HepG2 (cell line): ENCODE results near the gene SMCHD1. TPM values are rescaled to one million over a fixed set of nuclear protein-coding genes. Genes with fewer than 3 reads are reported as not detected.

Experiments
- ATAC-seq: fragments of 200-7000 bp; cut with Tn5 transposase; 3 replicates; pipeline ENCODE4 v1.9.1; 2020; ENCODE audit warnings: mild to moderate bottlenecking, moderate library complexity
- Bru-seq: library from RNA; stranded (reverse); fragments of 400-500 nt; gene quantifications from one replicate; lab custom pipeline; 2021; lab: Mats Ljungman, UMichigan
- BruChase-seq, 2 experiments: library from RNA; stranded (reverse); fragments of 400-500 nt; gene quantifications; one replicate each; lab custom pipeline; 2021; lab: Mats Ljungman, UMichigan
- BruUV-seq: library from RNA; stranded (reverse); fragments of 400-500 nt; replicated peaks from 2 replicates; lab custom pipeline; 2021; lab: Mats Ljungman, UMichigan
- CTCF ChIA-PET: fragments of 300-600 bp; formaldehyde crosslinking; extraction: SDS; loops from one replicate; lab custom pipeline; 2021; ENCODE audit warnings: low total read pairs, inconsistent platforms, low intra/inter-chr PET ratio; lab: Yijun Ruan, JAX
- POLR2A ChIA-PET: fragments of 350-600 bp; sonication (Branson Sonifier 250); formaldehyde crosslinking; loops from one replicate; lab custom pipeline; 2020; ENCODE audit warnings: antibody characterized with exemption, inconsistent platforms; lab: Yijun Ruan, JAX
- DNase-seq: peaks from one replicate; pipeline ENCODE4 v3.0.0-alpha.2; 2015; ENCODE audit warnings: low spot score
- FAIRE-seq: peaks from 3 replicates; lab custom pipeline; 2011; peaks lifted over from hg19 to GRCh38; lab: Jason Lieb, UNC
- H2AFZ ChIP-seq: one replicate; pipeline ENCODE4 v1.6.1; 2011; ENCODE audit warnings: low read length, inconsistent platforms
- H3K27ac ChIP-seq: fragments of 300-600 bp; 3 replicates; pipeline ENCODE4 v1.8.0; 2011; ENCODE audit warnings: mixed run types, mild to moderate bottlenecking, mixed read lengths, low read length, inconsistent platforms; ENCODE audit not compliant: insufficient read depth; ENCODE audit errors: extremely low read length
- H3K27me3 ChIP-seq, 2 experiments: fragments of 200-600 bp in 1 of 2; 2 replicates in 1 of 2; 3 replicates in 1 of 2; pipeline versions ENCODE4 v1.6.0 to v1.8.0; 2011; ENCODE audit warnings: low read length in 2 of 2, mild to moderate bottlenecking in 2 of 2, moderate library complexity in 2 of 2, inconsistent platforms in 1 of 2; ENCODE audit not compliant: insufficient read depth in 2 of 2, control insufficient read depth in 1 of 2
- H3K36me3 ChIP-seq, 2 experiments: fragments of 200-600 bp in 1 of 2; replicated peaks in 1 of 2; 2 replicates in 1 of 2; 3 replicates in 1 of 2; pipeline versions ENCODE4 v1.5.1 to v1.8.0; 2011; ENCODE audit warnings: low read length in 2 of 2, inconsistent platforms in 1 of 2; ENCODE audit not compliant: insufficient read depth in 2 of 2, control insufficient read depth in 1 of 2
- H3K4me1 ChIP-seq: 2 replicates; pipeline ENCODE4 v1.5.1; 2012; ENCODE audit warnings: low read length, inconsistent platforms; ENCODE audit not compliant: insufficient read depth
- H3K4me2 ChIP-seq: 2 replicates; pipeline ENCODE4 v1.6.0; 2011; ENCODE audit warnings: low read depth, low read length, inconsistent platforms
- H3K4me3 ChIP-seq, 3 experiments: fragments of 200-600 bp in 1 of 3; sonication (generic), shearing (Covaris generic) in 1 of 3; replicated peaks in 1 of 3; 2 replicates each; pipeline ENCODE4 v1.5.1; 2011 to 2016; ENCODE audit warnings: low read length in 3 of 3, inconsistent platforms in 2 of 3, low read depth in 2 of 3, mild to moderate bottlenecking in 2 of 3, control low read depth in 1 of 3, mixed read lengths in 1 of 3; ENCODE audit not compliant: insufficient read depth in 1 of 3
- H3K79me2 ChIP-seq: one replicate; pipeline ENCODE4 v1.6.1; 2011; ENCODE audit warnings: low read length, inconsistent platforms; ENCODE audit not compliant: insufficient read depth
- H3K9ac ChIP-seq: 2 replicates; pipeline ENCODE4 v1.6.0; 2011; ENCODE audit warnings: mild to moderate bottlenecking, low read depth, low read length, inconsistent platforms; ENCODE audit not compliant: insufficient read depth
- H3K9me3 ChIP-seq: 2 replicates; pipeline ENCODE4 v1.5.1; 2012; ENCODE audit warnings: mild to moderate bottlenecking, low read length
- H4K20me1 ChIP-seq: 2 replicates; pipeline ENCODE4 v1.6.0; 2011; ENCODE audit warnings: inconsistent platforms, mild to moderate bottlenecking, low read length, moderate library complexity; ENCODE audit not compliant: insufficient read depth
- EED ChIP-seq: sonication (generic); formaldehyde crosslinking; IDR thresholded peaks from 2 replicates; pipeline ENCODE4 v1.5.0; 2020; ENCODE audit warnings: mild to moderate bottlenecking, missing genetic modification reagents
- EHMT2 ChIP-seq: fragments of 200-600 bp; sonication (generic); IDR thresholded peaks from 2 replicates; pipeline ENCODE4 v1.7.0; 2017; ENCODE audit warnings: antibody characterized with exemption, low read depth, low read length, borderline replicate concordance
- FLYWCH1 ChIP-seq: sonication (generic); formaldehyde crosslinking; IDR thresholded peaks from 2 replicates; pipeline ENCODE4 v1.8.1; 2023; ENCODE audit warnings: mild to moderate bottlenecking, missing genetic modification reagents
- MXD1 ChIP-seq: sonication (generic); formaldehyde crosslinking; IDR thresholded peaks from 2 replicates; pipeline ENCODE4 v1.4.0; 2020; ENCODE audit warnings: mild to moderate bottlenecking, missing genetic modification reagents
- RBFOX2 ChIP-seq: fragments of 200-400 bp; formaldehyde crosslinking; IDR thresholded peaks from 2 replicates; pipeline ENCODE4 v1.6.1; 2017; ENCODE audit warnings: low read depth, mild to moderate bottlenecking, low read length
- REL ChIP-seq: sonication (generic); formaldehyde crosslinking; conservative IDR thresholded peaks from 2 replicates; pipeline ENCODE4 v1.8.0; 2022; ENCODE audit warnings: mild to moderate bottlenecking, missing genetic modification reagents, moderate library complexity
- SALL1 ChIP-seq: sonication (generic); formaldehyde crosslinking; IDR thresholded peaks from 2 replicates; pipeline ENCODE4 v1.8.0; 2022; ENCODE audit warnings: mild to moderate bottlenecking, missing genetic modification reagents
- TFE3 ChIP-seq: IDR thresholded peaks from 2 replicates; pipeline ENCODE4 v1.6.1; 2016
- ZBTB14 ChIP-seq: sonication (generic); formaldehyde crosslinking; IDR thresholded peaks from 2 replicates; pipeline ENCODE4 v1.4.0; 2020; ENCODE audit warnings: missing genetic modification reagents
- ZNF552 ChIP-seq: sonication (generic); formaldehyde crosslinking; IDR thresholded peaks from 2 replicates; pipeline ENCODE4 v1.9.0; 2022; ENCODE audit warnings: missing genetic modification reagents, mild to moderate bottlenecking, borderline replicate concordance
- ZNF556 ChIP-seq: sonication (generic); formaldehyde crosslinking; IDR thresholded peaks from 2 replicates; pipeline ENCODE4 v1.4.0; 2020; ENCODE audit warnings: mild to moderate bottlenecking, missing genetic modification reagents, borderline replicate concordance
- WGBS: methylation state at CpG from one replicate; pipeline ENCODE4 v1.1.6; 2017; ENCODE audit warnings: low lambda C conversion rate; 5-methylcytosine and 5-hydroxymethylcytosine counted together
- in situ Hi-C: cut with HindIII; loops from 2 replicates; pipeline ENCODE4 v1.10.0; 2017; ENCODE audit warnings: low pct_unique_long_range_greater_than_20kb; ENCODE audit not compliant: extremely low pct_ligation_motif_present
- intact Hi-C: fragments of 100-400 bp; cut with micrococcal nuclease; formaldehyde crosslinking; loops from one replicate; pipeline ENCODE4 v1.10.0; 2022; ENCODE audit not compliant: unreplicated experiment
- long read RNA-seq, 2 experiments: library from RNA in 1 of 2; library from polyadenylated mRNA in 1 of 2; stranded (forward) in 1 of 2; unstranded in 1 of 2; transcript quantifications; one replicate each; pipeline ENCODE4 v2.0.0, GENCODE V29; 2019 to 2022
- polyA minus RNA-seq, 3 experiments: library from RNA; depleted of rRNA, polyadenylated mRNA; stranded (reverse); fragments of >200 nt; gene quantifications; 2 replicates each; pipeline ENCODE4 v1.2.3, GENCODE V29; 2011; ENCODE audit warnings: low replicate concordance in 1 of 3
- polyA plus RNA-seq, 8 experiments: library from polyadenylated mRNA; depleted of rRNA in 3 of 8; stranded (reverse) in 7 of 8; unstranded in 1 of 8; fragments of >200 nt; fragmentation: Illumina TruSeq in 4 of 8; extraction: Trizol in 4 of 8; gene quantifications; 2 replicates each; pipeline versions ENCODE4 v1.2.1 to v1.2.3, GENCODE V29; 2011 to 2016; ENCODE audit warnings: low read depth in 4 of 8, missing spikeins in 1 of 8, mixed read lengths in 1 of 8; ENCODE audit not compliant: insufficient read depth in 1 of 8
- total RNA-seq, 5 experiments: library from RNA; depleted of rRNA; stranded (reverse); fragments of >200 nt; fragmentation: Illumina TruSeq; extraction: Trizol; gene quantifications; 2 replicates each; pipeline ENCODE4 v1.2.3, GENCODE V29; 2016; ENCODE audit warnings: low read depth in 1 of 5

Gene SMCHD1
- total RNA-seq (2016; rRNA removed; fragmentation: Illumina TruSeq; extraction: Trizol) (93.6 and 110 TPM in 2 replicates), polyA plus RNA-seq (2011; rRNA removed) (17.9 and 21.4 TPM in 2 replicates), polyA minus RNA-seq (2011; rRNA and poly(A)+ RNA removed; ENCODE audit: low replicate concordance) (18.4 and 33.4 TPM in 2 replicates), Bru-seq, nascent RNA (percentile 88 among the genes with signal in this experiment), BruChase-seq, experiment 1, labeled RNA remaining after a 6-hour chase (percentile 86 among the genes with signal in this experiment), BruChase-seq, experiment 2, labeled RNA remaining after a 2-hour chase (percentile 90 among the genes with signal in this experiment)
- 13.6 and 15.9 TPM in 2 replicates for total RNA-seq (2016; cell fraction: cytosol; rRNA removed; fragmentation: Illumina TruSeq; extraction: Trizol; ENCODE audit: low read depth)
- total RNA-seq (2016; cell fraction: insoluble cytoplasmic fraction; rRNA removed; fragmentation: Illumina TruSeq; extraction: Trizol): 84.6 and 113 TPM in 2 replicates
- total RNA-seq (2016; cell fraction: membrane; rRNA removed; fragmentation: Illumina TruSeq; extraction: Trizol): 23.8 and 24.6 TPM in 2 replicates
- total RNA-seq (2016; cell fraction: nucleus; rRNA removed; fragmentation: Illumina TruSeq; extraction: Trizol): 173 and 188 TPM in 2 replicates
- polyA plus RNA-seq (2011; cell fraction: cytosol; rRNA removed): 6.3 and 9.9 TPM in 2 replicates
- polyA plus RNA-seq (2011; cell fraction: nucleus; rRNA removed): 24.2 and 26.2 TPM in 2 replicates
- 24.4 and 28.6 TPM in 2 replicates for polyA plus RNA-seq (2012)
- polyA plus RNA-seq (2016; cell fraction: cytosol; fragmentation: Illumina TruSeq; extraction: Trizol; ENCODE audit: low read depth): 0.93 and 1.4 TPM in 2 replicates
- polyA plus RNA-seq (2016; cell fraction: insoluble cytoplasmic fraction; fragmentation: Illumina TruSeq; extraction: Trizol; ENCODE audit: low read depth): 52.1 and 55.6 TPM in 2 replicates
- 2.3 and 3.4 TPM in 2 replicates for polyA plus RNA-seq (2016; cell fraction: membrane; fragmentation: Illumina TruSeq; extraction: Trizol; ENCODE audit: low read depth)
- 90.4 and 91.3 TPM in 2 replicates for polyA plus RNA-seq (2016; cell fraction: nucleus; fragmentation: Illumina TruSeq; extraction: Trizol; ENCODE audit: insufficient read depth, low read depth)
- polyA minus RNA-seq (2011; cell fraction: cytosol; rRNA and poly(A)+ RNA removed): 38.2 and 47.6 TPM in 2 replicates
- 266 and 276 TPM in 2 replicates for polyA minus RNA-seq (2011; cell fraction: nucleus; rRNA and poly(A)+ RNA removed)
- long read RNA-seq, experiment 1, partial matches to known transcripts: 22 of 24 reads
- long read RNA-seq, experiment 1, other reads (novel, unspliced or antisense): 2 of 24 reads
- long read RNA-seq, experiment 2, partial matches to known transcripts: 11 of 24 reads
- long read RNA-seq, experiment 2, other reads (novel, unspliced or antisense): 13 of 24 reads

GRCh38 chr18:2655178-2655953 is at the start of gene SMCHD1:
SMCHD1 (plus strand) TSS chr18:2655726; CDS start chr18:2656076, 350 bp downstream.
- DNase-seq (peak; percentile 59), FAIRE-seq (no peak), ATAC-seq (peak; percentile 81)
- in situ Hi-C loops: no loop called here
- Histone ChIP-seq H3K4me2 (peak within 1 kb of the TSS; percentile 87), H4K20me1 (peaks cover 31% of the 10 kb centered on the region), H3K9me3 (no peaks in the 10 kb centered on the region), H3K27ac (peak within 1 kb of the TSS; percentile 94), H3K4me3 (peak within 1 kb of the TSS; percentile 88 to 91 (median 89)), H3K79me2 (peaks cover 44% of the 10 kb centered on the region), H3K9ac (peak within 1 kb of the TSS; percentile 93), H2AFZ (no peak within 1 kb of the TSS), H3K27me3 (no peaks in the 10 kb centered on the region; a peak in 1 of 5 replicates), H3K36me3 (no peaks in the 10 kb centered on the region; a peak in 2 of 5 replicates), H3K4me1 (peaks cover 32% of the 10 kb centered on the region)
- 3% methylated on average over 7 of the region's 100 CpGs for WGBS
- BruUV-seq: TSS peak; percentile 87
- ChIA-PET POLR2A (interaction anchor here (1.3 to 1.6 kb wide), 7 partner anchors 9 to 251 kb away, joined by 3 to 10 read pairs (median 4); partner anchors contain the start of genes METTL4 and NDC80), CTCF (no interaction called here)
- intact Hi-C loops: loop anchor here (2.0 kb wide), 1 partner anchor 83 kb away; no protein-coding TSS in a partner anchor
- no peak; the same call in 1 of the 2 replicates for TF ChIP-seq ZNF552
- TF ChIP-seq ZBTB14 (CRISPR knock-in tag): peak; percentile 90
- TF ChIP-seq EED (CRISPR knock-in tag): no peak; the same call in 1 of the 2 replicates
- TF ChIP-seq RBFOX2: peak; percentile 94
- no peak for TF ChIP-seq FLYWCH1 (CRISPR knock-in tag)
- no peak; the same call in 1 of the 2 replicates for TF ChIP-seq ZNF556 (CRISPR knock-in tag)
- no peak for TF ChIP-seq EHMT2
- TF ChIP-seq MXD1 (CRISPR knock-in tag): peak; percentile 93
- no peak; the same call in 1 of the 2 replicates for TF ChIP-seq REL (CRISPR knock-in tag)
- TF ChIP-seq SALL1: peak; percentile 62; the same call in 1 of the 2 replicates
- TF ChIP-seq TFE3 (CRISPR knock-in tag): no peak; the same call in 1 of the 2 replicates
